Stimulated activated CD4-positive, alpha-beta T cell treated with anti-CD3 and anti-CD28 coated beads, Interleukin-1b, Interleukin-23, amount 100 ng/mL, for 24 hours (primary cell): ENCODE results near the gene PCLAF.
A peak's percentile ranks its signal among the peaks of the same experiment; 100 is the strongest.
"Not testable (repeated sequence)": the region's sequence is repeated elsewhere in the genome, so short reads cannot be mapped to it uniquely, and the experiment has no call there.

Source experiments
- DNase-seq, 4 experiments: peaks; one replicate each; pipeline ENCODE4 v3.0.0-alpha.2; 2020; ENCODE audit warnings: low read depth in 4 of 4, low spot score in 1 of 4

The PCLAF gene

DNA sequence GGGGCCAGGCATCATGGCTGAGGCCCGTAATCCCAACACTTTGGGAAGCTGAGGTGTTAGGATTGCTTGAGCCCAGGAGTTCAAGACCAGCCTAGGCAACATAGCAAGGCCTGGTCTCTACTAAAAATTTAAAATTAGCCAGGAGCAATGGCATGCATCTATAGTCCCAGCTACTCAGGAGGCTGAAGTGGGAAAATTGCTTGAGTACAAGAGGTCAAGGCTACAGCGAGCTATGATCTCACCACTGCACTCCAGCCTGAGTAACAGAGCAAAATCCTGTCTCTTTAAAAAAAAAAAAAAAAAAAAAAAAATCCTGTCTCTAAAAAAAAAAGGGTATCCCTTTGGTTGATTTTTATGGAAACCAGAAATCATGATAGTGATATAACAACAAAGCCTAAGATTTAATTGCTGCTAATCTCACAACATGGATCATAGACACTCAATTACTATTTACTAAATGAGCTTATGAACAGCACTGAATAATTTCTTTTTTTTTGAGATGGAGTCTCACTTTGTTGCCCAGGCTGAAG lies 12.1 kb downstream of the PCLAF start:
- DNase-seq = no peak

DNA sequence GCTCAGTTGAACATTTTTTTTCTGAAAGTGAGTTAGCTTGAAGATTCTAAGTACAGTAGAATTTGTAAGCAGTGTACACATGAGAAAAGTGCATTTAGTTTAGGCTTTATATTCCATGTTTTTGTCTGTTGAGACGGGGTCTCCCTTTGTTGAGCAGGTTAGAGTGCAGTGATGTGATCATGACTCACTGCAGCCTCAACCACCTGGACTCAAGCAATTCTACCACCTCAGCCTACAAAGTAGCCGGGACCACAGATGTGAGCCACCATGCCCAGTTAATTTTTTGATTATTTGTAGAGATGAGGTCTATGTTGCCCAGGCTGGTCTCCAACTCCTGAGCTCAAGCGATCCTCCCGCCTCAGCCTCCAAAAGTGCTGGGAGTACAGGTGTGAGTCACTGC lies 20.0 kb downstream of the PCLAF start:
- DNase-seq = no peak

DNA sequence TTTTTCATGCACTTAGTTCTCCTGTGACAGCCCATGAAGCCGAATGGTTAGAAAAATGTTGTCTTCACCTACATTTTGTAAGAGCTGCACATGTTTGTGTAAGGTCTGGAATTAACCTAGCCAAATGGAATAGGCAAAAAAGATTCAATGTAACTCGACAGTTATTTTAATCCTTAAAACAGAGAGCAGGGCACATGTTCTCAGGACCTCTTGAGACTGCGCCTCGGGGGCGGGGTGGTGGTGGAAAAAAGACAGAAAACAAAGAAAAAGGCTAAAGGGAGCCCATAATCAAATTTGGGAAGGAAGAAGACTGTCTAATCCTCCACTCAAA lies 24.6 kb downstream of the PCLAF start:
- no peak for DNase-seq

DNA sequence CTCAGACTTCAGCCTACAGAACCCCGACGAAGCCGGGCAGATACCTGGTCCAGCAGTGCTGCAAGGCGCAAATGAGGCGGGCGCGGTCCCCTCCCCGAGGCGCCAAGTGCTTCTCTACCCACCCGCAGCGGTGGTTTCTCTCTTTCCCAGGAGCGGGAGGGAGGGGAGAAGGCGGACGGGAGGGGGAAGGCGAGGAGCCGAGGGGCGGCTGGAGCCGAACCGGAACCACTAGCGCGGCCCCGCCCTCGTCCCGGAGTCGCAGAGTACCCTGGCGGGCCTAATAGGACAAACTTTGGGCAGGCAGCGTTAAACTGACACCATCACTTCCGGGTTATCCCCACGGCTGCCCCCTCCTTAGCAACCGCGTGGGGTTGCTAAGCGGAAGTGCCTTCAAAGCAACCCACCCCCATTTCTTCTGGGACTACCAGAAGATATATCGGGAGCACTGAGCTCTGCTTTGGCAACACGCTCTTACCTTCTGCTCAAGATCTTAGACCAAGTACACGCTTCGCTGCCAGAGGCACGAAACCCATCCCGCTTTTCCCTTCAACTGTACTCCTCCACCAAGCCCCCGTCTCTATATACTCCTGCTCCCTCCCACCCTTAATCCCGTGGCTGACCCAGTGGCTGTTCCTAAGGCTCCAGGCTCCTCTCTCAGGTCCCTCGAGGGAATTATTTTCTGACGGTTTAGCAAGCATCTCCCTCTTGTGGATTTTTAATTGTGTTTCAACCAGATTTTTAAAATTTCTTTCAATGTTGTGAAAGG lies 25.1 kb downstream of the PCLAF start, which contains the start of gene CSNK1G1:
Gene CSNK1G1 (minus strand): TSS at position 230 of the 766 bp plus-strand sequence. CDS start 55,674 bp downstream, outside the sequence.
- peak; percentile 80 to 90 (median 84) for DNase-seq

DNA sequence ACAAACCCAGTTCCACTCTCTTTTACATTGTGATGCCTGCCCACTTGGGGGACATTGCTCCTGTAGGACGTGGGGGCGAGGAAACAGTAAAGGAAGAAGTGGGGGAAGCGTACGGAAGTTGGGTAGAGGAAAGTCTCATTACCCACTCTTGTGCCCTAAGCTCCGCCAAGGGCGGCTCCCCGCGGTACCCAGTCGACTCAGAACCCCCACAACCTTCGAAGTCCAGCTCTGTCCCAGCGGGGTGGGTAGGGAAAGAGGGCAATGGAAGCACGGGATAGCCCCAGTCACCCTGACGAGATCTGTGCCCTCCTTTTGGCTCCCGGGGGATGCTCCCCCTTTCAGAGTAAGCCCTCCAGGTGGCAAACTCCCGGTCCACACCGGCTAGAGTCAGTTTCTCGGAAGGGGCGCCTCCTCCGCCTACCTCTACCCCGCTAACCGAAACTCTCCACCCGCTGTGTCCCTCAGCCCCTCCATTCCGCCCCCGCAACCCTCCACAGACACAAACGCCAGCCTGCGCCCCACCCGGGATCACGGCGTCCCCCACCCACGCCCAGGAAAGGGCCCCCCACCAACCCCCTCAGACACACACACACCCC lies 25.8 kb downstream of the PCLAF start:
- DNase-seq = peak in 3 of 4 experiments; percentile 3 to 23 (median 11)

DNA sequence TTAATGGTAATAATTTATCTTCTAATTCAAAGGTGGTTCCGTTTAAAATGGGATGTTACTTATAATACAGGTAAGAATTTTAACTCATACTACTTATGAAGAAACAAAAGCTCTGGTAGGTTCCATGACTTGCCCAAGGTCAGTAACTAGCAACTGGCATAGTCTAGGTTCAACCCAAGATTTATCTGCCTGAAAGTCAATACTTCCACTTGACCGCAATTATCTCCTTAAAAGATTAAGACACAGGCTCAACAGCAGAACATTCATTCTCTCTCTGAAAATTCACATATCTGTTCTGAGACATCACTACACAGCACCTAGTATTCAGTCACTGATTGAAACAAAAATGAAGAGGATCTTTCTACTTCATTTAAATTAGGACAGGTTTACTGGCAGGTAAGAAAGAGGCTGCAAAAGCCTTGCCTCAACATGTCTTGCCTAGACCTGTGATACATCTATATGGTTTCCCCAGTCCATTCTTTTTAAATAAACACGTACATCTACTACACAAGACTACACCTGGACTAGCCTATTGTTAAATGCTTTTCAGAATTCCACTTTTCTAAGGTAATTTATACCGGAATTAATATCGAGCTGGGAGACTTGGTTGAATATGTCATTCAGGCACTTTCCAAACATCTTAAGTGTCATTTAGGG lies 26.4 kb downstream of the PCLAF start:
- DNase-seq = no peak

DNA sequence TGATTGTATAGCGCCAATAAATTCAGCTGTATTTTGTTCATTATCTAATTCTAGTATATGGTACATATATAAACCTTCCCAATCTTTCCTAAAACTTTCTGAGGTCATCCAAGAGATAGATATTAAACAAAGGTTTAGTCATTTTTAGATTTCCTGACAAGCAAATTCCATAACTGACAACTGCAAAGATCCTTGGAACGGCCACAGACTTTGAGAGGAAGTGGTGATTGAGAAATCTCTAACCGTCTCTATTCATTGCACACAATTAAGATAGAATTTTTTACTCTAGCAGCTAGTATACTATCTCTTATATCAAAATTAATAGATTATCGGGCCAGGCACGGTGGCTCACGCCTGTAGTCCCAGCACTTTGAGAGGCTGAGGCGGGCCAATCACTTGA lies 30.0 kb downstream of the PCLAF start:
- DNase-seq = no peak

DNA sequence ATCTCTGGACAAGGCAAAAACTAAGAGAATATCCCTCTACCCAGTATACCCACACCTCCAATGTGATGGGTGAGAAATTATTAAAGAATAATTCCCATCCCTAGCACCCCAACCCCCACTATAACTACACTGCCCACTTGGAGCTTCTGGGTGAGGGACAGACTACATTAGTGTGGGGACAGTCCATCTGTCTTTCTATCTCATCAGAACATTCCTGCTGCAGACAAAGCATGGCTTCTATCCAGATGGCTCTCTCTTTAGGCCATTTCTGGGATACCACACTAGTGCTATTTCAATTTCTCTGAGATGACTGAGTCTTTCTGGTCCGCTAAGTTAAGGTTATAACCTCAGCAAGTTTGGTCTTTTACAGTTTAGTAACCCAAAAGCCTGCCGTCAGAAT lies 31.9 kb downstream of the PCLAF start:
- DNase-seq = no peak

DNA sequence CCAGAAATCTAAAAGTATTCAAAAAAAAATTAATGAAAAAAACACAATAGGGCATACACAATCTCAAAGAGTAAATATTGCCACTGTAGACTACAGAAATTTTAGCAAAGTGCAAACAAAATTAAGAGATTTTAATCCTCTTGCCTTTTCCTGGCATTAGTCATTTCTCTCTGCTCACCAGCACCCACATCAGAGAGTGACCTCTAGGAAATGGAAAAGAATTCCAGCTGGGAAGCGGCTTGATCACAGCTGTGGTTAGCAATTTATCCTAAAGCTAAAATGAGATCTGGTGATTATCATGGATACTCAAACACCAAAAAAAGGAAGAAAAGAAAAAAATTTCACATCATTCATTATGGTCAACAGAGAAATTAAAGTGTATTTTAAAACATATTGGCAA lies 32.8 kb downstream of the PCLAF start:
- DNase-seq = no peak

DNA sequence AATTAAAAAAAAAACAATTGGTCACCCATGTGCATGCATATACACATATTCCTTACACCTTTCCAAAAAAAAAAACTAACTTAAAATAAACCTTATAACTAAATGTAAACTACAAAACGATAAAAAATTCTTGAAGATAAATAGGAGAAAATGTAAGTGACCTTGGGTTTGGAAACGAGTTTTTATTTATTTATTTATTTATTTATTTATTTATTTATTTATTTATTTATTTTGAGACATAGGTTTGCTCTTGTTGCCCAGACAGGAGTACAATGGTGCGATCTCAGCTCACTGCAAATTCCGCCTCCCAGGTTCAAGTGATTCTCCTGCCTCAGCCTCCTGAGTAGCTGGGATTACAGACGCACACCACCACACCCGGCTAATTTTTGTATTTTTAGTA lies 35.0 kb downstream of the PCLAF start:
- not testable (repeated sequence) for DNase-seq

DNA sequence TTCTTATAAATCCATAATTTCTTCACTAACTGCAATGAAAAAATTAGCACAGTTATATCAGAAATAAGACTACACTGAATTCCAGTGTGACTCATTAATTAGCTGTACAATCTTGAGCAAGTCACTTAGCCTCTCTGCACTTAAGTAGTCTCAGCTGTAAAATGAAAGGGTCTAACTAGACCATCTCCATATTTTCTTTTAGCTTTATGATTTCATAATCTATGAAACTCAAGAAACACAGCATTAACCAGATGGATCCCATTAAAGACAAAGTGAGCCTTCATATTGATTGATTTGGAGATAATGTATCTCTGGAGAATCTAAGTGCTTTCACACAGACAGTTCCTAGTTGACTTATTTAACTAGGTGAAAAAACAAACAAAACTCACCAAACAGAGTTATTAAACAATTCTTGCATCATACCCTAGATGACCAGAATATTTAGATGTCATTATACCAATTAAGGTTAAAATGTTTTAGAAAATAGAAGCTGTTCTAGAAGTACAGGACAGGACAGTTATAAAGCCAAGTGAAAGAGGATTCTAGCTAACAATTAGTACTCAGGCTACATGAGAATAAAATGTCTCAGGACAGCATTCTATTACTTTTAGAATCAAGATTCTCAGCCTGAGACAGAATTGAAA lies 36.5 kb downstream of the PCLAF start:
- DNase-seq = no peak

DNA sequence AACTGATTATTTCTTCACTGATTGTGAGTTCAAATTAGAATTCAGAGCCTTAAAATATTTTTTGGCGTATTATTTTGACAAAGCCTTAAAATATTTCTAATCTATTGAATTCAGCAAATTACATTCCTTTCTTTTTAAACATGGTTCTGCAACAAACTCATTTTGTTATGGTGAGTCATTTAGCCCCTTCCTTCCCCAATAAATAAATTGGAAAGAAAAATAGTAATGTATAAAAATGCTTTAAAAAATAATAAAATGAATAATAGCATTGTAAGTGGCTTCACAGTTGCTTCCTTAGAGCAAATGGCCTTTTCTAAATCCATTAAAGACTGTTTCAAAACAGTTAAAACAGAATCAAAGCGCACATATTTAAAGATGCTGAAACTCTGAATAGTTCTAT lies 37.4 kb downstream of the PCLAF start:
- no peak for DNase-seq

DNA sequence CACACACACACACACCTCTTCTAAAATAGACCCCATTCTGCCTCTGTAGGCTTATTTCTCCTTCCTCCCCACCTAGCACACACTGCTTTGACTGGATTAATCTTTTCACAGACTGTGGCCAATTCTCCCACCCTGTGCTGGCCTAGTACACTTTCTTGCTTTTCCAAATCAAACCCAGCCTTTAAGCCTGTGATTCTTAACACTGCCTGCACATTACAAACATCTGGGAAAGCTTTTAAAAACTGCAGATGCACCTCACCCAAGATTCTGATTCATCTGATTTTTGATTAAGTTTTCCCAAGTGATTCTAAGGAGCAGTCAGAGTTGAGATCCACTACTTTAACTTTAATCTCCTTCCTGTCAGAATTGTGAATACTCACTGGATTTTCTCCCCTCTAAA lies 38.0 kb downstream of the PCLAF start:
- no peak for DNase-seq

DNA sequence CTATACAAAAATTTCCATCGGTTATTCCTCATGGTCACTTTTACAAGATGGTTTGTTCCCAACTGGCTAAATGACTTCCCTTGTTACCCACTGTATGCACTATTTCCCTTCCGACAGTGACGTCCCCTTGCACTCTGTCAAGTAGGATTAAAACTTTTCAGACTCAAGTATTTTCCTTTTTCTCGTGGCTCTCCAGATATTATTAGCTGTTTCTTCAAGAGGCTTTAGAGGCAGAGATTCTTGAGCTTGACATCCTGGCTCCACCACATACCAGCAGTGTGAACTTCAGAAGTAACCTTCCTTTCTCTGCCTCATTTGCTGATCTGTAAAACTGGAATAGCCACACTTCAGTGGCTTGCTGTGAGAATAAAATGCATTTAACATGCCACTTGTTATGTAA lies 39.3 kb downstream of the PCLAF start:
- DNase-seq = no peak

DNA sequence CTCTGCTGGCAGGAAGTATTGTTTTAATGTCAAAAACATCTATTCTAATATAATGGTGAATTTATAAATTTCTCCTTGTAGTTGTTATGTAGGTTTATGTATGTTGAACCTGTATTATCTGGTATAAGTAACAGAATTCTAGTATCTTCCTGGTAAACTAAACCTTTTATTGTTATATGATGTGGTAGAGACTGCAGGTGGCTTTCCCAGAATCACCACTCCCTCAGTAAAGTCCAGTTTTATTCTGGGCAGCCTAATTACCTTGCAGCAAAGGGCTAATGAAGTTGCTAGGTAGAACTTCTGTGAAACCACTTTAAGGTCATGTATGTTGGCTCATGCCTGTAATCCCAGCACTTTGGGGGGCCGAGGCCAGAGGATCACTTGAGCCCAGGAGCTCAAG lies 40.9 kb downstream of the PCLAF start:
- no peak for DNase-seq

DNA sequence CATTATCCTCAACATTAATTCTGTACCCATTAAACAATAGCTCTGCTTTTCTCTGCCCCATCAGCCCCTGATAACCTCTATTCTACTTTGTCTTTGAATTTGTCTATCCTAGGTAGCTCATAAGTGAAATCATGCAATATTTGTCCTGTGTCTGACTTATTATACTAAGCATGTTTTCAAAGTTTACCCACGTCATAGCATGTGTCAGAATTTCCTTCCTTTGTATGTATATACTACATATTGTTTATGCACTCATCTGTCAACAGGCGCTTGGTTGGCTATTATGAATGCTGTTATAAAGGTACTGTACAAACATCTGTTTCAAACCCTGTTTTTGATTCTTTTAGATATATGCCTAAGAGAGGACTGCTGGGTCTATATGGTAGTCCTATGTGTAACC lies 43.5 kb downstream of the PCLAF start:
- no peak for DNase-seq

DNA sequence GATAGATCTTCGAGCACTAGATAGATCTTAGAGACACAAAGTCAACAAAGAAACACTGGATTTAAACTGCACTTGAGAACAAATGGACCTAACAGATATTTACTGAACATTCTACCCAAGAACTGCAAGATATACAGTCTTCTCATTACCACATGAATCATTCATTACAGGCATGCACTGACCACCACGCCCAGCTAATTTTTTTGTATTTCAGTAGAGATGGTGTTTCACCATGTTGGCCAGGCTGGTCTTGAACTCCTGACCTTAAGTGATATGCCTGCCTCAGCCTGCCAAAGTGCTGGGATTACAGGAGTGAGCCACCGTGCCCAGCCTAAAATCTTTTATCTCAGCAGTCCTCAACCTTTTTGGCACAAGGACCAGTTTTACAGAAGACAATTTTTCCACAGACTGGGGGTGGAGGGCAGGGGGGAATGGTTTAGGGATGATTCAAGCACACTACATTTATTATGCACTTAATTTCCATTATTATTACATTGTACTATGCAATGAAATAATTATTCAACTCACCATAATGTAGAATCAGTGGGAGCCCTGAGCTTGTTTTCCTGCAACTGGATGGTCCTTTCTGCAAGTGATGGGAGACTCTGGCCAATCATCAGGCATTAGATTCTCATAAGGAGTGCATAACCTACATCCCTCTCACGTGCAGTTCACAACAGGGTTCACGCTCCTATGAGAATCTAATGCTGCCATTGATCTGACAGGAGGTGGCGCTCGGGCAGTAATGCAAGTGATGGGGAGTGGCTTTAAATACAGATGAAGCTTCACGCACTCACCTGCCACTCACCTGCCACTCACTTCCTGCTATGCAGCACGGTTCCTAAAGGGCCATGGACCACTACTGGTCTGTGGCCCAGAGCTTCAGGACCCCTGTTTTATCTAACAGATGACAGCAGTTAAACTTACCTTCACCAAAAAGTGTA lies 47.0 kb downstream of the PCLAF start:
- no peak for DNase-seq

DNA sequence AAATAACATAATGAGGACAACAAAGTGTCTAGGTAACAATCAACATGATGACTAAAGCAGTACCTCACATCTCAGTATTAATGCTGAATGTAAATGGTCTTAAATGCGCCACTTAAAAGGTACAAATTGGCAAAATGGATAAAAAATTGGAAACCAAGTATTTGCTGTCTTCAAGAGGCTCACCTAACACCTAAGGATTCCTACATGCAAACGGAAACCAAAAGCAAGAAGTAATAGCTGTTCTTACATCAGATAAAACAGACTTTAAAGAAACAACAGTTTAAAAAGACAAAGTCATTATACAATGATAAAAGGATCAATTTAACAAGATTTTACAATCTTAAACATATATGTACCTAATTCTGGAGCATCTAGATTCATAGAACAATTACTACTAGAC lies 47.7 kb downstream of the PCLAF start:
- no peak for DNase-seq

DNA sequence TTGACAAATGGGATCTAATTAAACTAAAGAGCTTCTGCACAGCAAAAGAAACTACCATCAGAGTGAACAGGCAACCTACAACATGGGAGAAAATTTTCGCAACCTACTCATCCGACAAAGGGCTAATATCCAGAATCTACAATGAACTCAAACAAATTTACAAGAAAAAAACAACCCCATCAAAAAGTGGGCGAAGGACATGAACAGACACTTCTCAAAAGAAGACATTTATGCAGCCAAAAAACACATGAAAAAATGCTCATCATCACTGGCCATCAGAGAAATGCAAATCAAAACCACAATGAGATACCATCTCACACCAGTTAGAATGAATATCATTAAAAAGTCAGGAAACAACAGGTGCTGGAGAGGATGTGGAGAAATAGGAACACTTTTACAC lies 49.6 kb downstream of the PCLAF start:
- DNase-seq = not testable (repeated sequence)

DNA sequence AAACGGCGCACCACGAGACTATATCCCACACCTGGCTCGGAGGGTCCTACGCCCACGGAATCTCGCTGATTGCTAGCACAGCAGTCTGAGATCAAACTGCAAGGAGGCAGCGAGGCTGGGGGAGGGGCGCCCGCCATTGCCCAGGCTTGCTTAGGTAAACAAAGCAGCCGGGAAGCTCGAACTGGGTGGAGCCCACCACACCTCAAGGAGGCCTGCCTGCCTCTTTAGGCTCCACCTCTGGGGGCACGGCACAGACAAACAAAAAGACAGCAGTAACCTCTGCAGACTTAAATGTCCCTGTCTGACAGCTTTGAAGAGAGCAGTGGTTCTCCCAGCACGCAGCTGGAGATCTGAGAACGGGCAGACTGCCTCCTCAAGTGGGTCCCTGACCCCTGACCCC lies 54.3 kb downstream of the PCLAF start:
- not testable (repeated sequence) for DNase-seq

DNA sequence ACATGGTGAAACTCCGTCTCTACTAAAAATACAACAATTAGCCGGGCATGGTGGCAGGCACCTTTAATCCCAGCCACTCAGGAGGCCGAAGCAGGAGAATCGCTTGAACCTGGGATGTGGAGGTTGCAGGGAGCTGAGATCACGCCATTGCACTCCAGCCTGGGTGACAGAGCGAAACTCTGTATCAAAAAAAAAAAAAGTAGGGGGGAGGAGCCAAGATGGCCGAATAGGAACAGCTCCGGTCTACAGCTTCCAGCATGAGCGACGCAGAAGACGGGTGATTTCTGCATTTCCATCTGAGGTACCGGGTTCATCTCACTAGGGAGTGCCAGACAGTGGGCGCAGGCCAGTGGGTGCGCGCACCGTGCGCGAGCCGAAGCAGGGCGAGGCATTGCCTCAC lies 54.8 kb downstream of the PCLAF start:
- DNase-seq = not testable (repeated sequence)
